ENCODE measurements around the gene SCO1.

SCO1 gene

GRCh38 chr17:10622617-10623485 lies 74.5 kb downstream of the SCO1 start:
- TF ChIP-seq CTCF (IDR thresholded peaks at IDR 0.05; ENCODE audit: low read depth, low read length) = no peak
- no peak for TF ChIP-seq EZH2phosphoT487 (IDR thresholded peaks at IDR 0.05; ENCODE audit: low read depth)
- Histone ChIP-seq H3K9me3 (ENCODE audit: insufficient read depth, low read length) (no peaks in the 10 kb centered on the region), H2AFZ (ENCODE audit: low read depth, low read length) (no peak overlapping the region), H3K4me2 (ENCODE audit: low read length) (no peak overlapping the region), H3K27ac (ENCODE audit: low read length) (no peak overlapping the region), H3K4me3 (ENCODE audit: low read length) (no peak overlapping the region), H3K36me3 (replicated peaks; ENCODE audit: low read depth, low read length) (no peaks in the 10 kb centered on the region), H3K79me2 (ENCODE audit: low read length) (no peaks in the 10 kb centered on the region), H3K27me3 (ENCODE audit: low read depth, low read length) (no peaks in the 10 kb centered on the region), H4K20me1 (ENCODE audit: insufficient read depth, low read length) (no peaks in the 10 kb centered on the region), H3K4me1 (ENCODE audit: low read length) (no peaks in the 10 kb centered on the region), H3K9ac (ENCODE audit: low read length) (no peak overlapping the region)

Data from OCI-LY3 (cell line).